GM12873 (cell line): ENCODE results near the gene TSPAN31.

Experiments used
- TF ChIP-seq, protein P1 (sequence below): IDR thresholded peaks from 2 replicates; pipeline ENCODE4 v1.5.1; 2012; ENCODE audit warnings: low read depth, mild to moderate bottlenecking, moderate library complexity, low read length, control low read depth; ENCODE audit not compliant: insufficient read depth; ENCODE audit errors: missing control alignments

Gene TSPAN31

GRCh38 chr12:57731411-57732080 lies 13.3 kb upstream of the TSPAN31 start:
- TF ChIP-seq, protein P1, sequence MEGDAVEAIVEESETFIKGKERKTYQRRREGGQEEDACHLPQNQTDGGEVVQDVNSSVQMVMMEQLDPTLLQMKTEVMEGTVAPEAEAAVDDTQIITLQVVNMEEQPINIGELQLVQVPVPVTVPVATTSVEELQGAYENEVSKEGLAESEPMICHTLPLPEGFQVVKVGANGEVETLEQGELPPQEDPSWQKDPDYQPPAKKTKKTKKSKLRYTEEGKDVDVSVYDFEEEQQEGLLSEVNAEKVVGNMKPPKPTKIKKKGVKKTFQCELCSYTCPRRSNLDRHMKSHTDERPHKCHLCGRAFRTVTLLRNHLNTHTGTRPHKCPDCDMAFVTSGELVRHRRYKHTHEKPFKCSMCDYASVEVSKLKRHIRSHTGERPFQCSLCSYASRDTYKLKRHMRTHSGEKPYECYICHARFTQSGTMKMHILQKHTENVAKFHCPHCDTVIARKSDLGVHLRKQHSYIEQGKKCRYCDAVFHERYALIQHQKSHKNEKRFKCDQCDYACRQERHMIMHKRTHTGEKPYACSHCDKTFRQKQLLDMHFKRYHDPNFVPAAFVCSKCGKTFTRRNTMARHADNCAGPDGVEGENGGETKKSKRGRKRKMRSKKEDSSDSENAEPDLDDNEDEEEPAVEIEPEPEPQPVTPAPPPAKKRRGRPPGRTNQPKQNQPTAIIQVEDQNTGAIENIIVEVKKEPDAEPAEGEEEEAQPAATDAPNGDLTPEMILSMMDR: no peak

DNA sequence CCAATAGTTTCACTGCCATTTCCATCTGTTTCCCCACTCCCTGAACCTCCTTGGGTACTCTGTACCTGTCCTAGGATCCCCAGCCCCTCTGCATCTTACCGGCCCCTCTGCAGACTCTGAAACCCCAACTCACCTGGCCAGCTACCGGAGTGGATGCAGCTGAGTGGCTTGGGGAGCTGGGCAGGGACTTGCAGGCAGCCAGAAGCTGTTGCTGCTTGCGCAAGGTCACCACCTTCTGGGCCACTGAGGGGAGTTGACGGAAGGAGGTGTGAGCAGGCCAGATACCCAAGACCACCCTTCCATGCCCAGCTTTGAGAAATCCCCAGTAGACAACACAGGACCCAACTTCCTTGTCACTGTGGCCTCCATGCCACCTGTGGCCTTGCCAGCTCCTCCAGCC lies 12.6 kb upstream of the TSPAN31 start:
- TF ChIP-seq, protein P1: no peak

DNA sequence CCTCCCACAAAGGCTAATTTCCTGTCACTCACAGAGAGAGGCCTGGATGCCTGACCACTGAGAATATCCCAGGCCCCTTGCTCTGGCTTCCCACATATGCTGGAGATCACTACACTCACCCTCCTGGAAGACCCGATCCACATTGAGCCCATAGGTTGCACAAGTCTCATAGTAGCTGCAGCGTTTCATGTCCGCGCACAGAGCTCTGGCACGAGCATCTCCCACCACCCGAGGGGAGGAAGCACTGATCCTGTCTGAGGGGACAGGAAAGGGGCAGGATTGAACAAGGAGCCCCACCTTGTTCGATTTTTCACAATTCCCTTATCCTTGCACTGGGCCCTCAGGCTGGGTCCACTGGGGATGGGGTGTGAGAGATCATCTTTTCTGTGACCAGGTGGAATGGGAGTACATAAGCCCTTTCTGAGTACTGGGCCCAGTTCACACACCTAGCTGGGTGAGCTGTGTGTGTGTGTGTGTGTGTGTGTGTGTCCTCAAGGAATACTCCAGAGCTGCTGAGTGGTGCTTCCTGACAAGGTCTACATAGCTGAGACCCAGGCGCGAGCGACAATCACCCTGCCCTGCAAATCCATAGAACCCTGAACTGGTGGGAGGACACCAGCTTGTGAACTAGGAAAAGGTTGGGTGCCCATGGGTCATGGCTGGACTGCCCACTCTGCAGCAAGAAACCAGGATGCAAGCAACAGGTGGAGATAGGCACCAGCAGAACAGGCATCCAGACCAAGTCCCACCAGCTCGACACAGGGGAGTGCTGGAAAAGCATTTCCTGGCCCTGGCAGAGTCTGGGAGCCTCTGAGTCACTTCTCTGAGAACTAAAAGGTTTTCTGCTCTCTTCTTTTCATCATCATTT lies 11.9 kb upstream of the TSPAN31 start:
- TF ChIP-seq, protein P1: no peak

GRCh38 chr12:57733928-57734327 lies 10.9 kb upstream of the TSPAN31 start:
- TF ChIP-seq, protein P1: no peak

- TF ChIP-seq, protein P1: no peak
Measured at GRCh38 chr12:57734591-57734990, 10.2 kb upstream of the TSPAN31 start.

DNA sequence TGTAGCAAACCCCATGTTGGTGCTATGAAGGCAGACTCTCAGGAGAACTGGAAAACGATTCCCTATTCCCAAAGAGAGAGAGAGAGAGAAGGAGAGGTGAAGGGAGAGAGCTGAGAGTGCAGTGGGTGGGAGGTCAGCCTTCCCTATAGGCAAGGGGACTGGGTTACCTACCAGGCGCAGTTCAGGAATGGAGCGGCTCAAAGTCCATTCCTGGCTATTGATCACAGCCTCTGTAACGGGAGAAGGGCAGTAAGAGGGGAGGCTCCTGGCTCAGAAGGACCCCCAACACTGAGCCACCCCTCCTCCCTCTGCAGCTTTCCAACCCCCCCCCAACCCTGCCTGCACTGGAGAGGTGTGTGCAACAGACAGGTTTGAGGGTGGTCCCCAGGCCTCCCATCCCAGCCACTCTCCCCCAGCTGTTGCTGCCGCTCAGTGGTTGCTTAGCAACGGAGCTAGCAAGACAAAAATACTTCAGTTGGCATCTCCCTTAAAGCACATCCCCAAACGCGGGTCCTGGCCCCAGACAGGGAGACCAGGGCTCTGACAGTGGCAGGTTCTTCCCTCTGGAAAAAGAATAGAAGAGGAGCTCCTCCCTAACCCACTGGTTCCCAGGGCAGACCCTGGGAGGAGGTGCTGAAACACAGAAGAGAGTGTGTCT lies 9.5 kb upstream of the TSPAN31 start:
- TF ChIP-seq, protein P1: no peak
